GM19328 (cell line): Measurements from ENCODE around the gene CIC.
"Not testable (repeated sequence)": the region's sequence is repeated elsewhere in the genome, so short reads cannot be mapped to it uniquely, and the experiment has no call there.

Experiments used
- ATAC-seq: cut with Tn5 transposase; IDR thresholded peaks from one replicate; pipeline ENCODE4 v1.9.1; 2021; ENCODE audit warnings: mild to moderate bottlenecking, moderate library complexity; ENCODE audit not compliant: unreplicated experiment

CIC gene

GRCh38 chr19:42328854-42329253 is 59.8 kb downstream of the CIC start:
- no peak for ATAC-seq

GRCh38 chr19:42330241-42330711 is 61.2 kb downstream of the CIC start:
- no peak for ATAC-seq

- not testable (repeated sequence) for ATAC-seq
Measured at GRCh38 chr19:42331333-42331732, 62.3 kb downstream of the CIC start.

GRCh38 chr19:42332059-42332458 is 63.0 kb downstream of the CIC start:
- ATAC-seq: no peak

- ATAC-seq: no peak
Measured at GRCh38 chr19:42333018-42333417, 64.0 kb downstream of the CIC start.

GRCh38 chr19:42333975-42334696 is 65.1 kb downstream of the CIC start:
- no peak for ATAC-seq

GRCh38 chr19:42334697-42335373 is 65.8 kb downstream of the CIC start:
- no peak for ATAC-seq

GRCh38 chr19:42335374-42335936 is 66.4 kb downstream of the CIC start:
- ATAC-seq: no peak

GRCh38 chr19:42335971-42336370 is 66.9 kb downstream of the CIC start:
- no peak for ATAC-seq

GRCh38 chr19:42339126-42339860 is 70.2 kb downstream of the CIC start:
- not testable (repeated sequence) for ATAC-seq

- ATAC-seq: not testable (repeated sequence)
Measured at GRCh38 chr19:42339922-42340321, 70.9 kb downstream of the CIC start.

GRCh38 chr19:42343344-42344110 is 74.5 kb downstream of the CIC start:
- no peak for ATAC-seq

GRCh38 chr19:42344336-42344893 is 75.4 kb downstream of the CIC start:
- no peak for ATAC-seq
